Body of pancreas (tissue), 4 donors: ENCODE results near the gene PICK1. TPM values are rescaled to one million over a fixed set of nuclear protein-coding genes. Genes with fewer than 3 reads are reported as not detected.
A peak's percentile ranks its signal among the peaks of the same experiment; 100 is the strongest.
"Not testable (repeated sequence)": the region's sequence is repeated elsewhere in the genome, so short reads cannot be mapped to it uniquely, and the experiment has no call there.

Experiments
- ATAC-seq: fragments of 150-250 bp; one replicate; pipeline ENCODE4 v1.9.1; 2016
- DNase-seq, 4 donors: peaks; one replicate each; pipeline ENCODE4 v3.0.0-alpha.2; 2019
- H3K27ac ChIP-seq, 4 donors: fragments of 200-600 bp; sonication (generic); 1 replicate in 3 of 4; 2 replicates in 1 of 4; pipeline versions ENCODE4 v1.5.1 to v1.6.1; 2016 to 2019; ENCODE audit warnings: mild to moderate bottlenecking in 1 of 4, mixed read lengths in 1 of 4, moderate library complexity in 1 of 4
- H3K27me3 ChIP-seq, 2 donors: fragments of 200-600 bp; sonication (generic); one replicate each; pipeline ENCODE4 v1.6.0; 2016; ENCODE audit warnings: mild to moderate bottlenecking in 1 of 2
- H3K36me3 ChIP-seq, 2 donors: fragments of 200-600 bp; sonication (generic); replicated peaks in 1 of 2; 2 replicates each; pipeline ENCODE4 v1.5.1; 2016; ENCODE audit warnings: low read depth in 2 of 2; ENCODE audit not compliant: insufficient read depth in 1 of 2
- H3K4me1 ChIP-seq: fragments of 200-600 bp; sonication (generic); one replicate; pipeline ENCODE4 v1.6.0; 2016
- H3K4me3 ChIP-seq, 2 donors: fragments of 200-600 bp; sonication (generic); 1 replicate in 1 of 2; 2 replicates in 1 of 2; pipeline ENCODE4 v1.5.1; 2016 to 2019
- H3K9me3 ChIP-seq, 3 donors: fragments of 200-600 bp; sonication (generic); 1 replicate in 2 of 3; 2 replicates in 1 of 3; pipeline ENCODE4 v1.5.1; 2016
- CTCF ChIP-seq, 7 experiments: fragments of 450-650 bp in 4 of 7; fragments of 200-600 bp in 3 of 7; sonication (generic) in 3 of 7; IDR thresholded peaks; one replicate each; pipeline ENCODE4 v1.5.1; 2016 to 2019; ENCODE audit warnings: antibody characterized with exemption in 7 of 7
- POLR2A ChIP-seq, 3 donors: fragments of 450-650 bp; IDR thresholded peaks; one replicate each; pipeline ENCODE4 v1.6.1; 2016; ENCODE audit warnings: antibody characterized with exemption in 3 of 3, mild to moderate bottlenecking in 2 of 3
- WGBS, 2 donors: methylation state at CpG; one replicate each; pipeline ENCODE4 v1.1.5; 2017; 5-methylcytosine and 5-hydroxymethylcytosine counted together
- intact Hi-C: fragments of 100-400 bp; cut with DNase I; formaldehyde crosslinking; loops from one replicate; pipeline ENCODE4 v1.15.1; 2023
- total RNA-seq, 2 donors: library from RNA; depleted of rRNA; stranded (reverse); fragments of >200 nt; gene quantifications; one replicate each; pipeline ENCODE4 v1.1.0, GENCODE V29; 2016

The PICK1 gene
- total RNA-seq, 2 donors from 2014 or later: 39.7 to 52.4 TPM

DNA sequence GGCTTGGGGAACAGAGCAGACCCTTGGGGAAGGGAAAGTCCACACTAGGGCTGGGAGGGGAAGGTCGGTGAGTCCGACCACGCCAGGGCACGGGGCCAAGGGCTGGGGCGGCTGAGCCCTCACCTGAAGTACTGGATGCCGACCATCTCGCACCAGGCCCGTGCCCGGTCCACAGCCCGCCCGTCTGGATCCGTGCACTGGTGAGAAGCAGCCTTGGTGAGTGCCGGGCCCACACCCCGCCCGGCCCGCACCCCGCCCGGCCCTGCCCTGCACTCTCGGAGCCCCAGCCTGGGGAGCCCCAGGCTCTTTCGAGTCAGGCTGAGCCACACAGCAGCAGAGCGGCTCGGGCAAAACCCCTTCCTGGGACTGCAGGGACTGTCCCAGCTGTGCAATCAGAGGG lies 55.2 kb downstream of the PICK1 start:
- ATAC-seq (no peak), DNase-seq (no peak)
- WGBS, 2 donors: 97 to 100% methylated on average over 5 to 22 of the region's 22 CpGs
- Histone ChIP-seq H3K4me1 (peaks cover 21% of the 10 kb centered on the region), H3K9me3 (no peaks in the 10 kb centered on the region), H3K27me3 (no peaks in the 10 kb centered on the region), H3K4me3 (no peak overlapping the region), H3K27ac (no peak overlapping the region), H3K36me3 (no peaks in the 10 kb centered on the region)
- intact Hi-C loops: no loop called here
- no peak for TF ChIP-seq POLR2A (IDR thresholded peaks at IDR 0.05)
- TF ChIP-seq CTCF (IDR thresholded peaks at IDR 0.05): no peak

GRCh38 chr22:38114484-38115398 lies 57.5 kb downstream of the PICK1 start:
- H3K9me3 ChIP-seq: no peaks in the 10 kb centered on the region
- no peak overlapping the region for H3K27ac ChIP-seq
- peaks cover 7% of the 10 kb centered on the region for H3K4me1 ChIP-seq
- no peaks in the 10 kb centered on the region for H3K36me3 ChIP-seq
- intact Hi-C loops: no loop called here
- WGBS, 2 donors: 37 to 83% methylated on average over 1 to 27 of the region's 32 CpGs
- ATAC-seq: peak; percentile 84
- DNase-seq: peak; percentile 83 to 89 (median 85)
- no peaks in the 10 kb centered on the region for H3K27me3 ChIP-seq
- no peak overlapping the region for H3K4me3 ChIP-seq
- TF ChIP-seq POLR2A (IDR thresholded peaks at IDR 0.05): no peak
- peak; percentile 83 to 96 (median 86) for TF ChIP-seq CTCF (IDR thresholded peaks at IDR 0.05)

GRCh38 chr22:38115423-38116205 lies 58.4 kb downstream of the PICK1 start:
- H3K4me3 ChIP-seq: no peak overlapping the region
- DNase-seq (no peak), ATAC-seq (no peak)
- no peak for TF ChIP-seq POLR2A (IDR thresholded peaks at IDR 0.05)
- no peak for TF ChIP-seq CTCF (IDR thresholded peaks at IDR 0.05)
- intact Hi-C loops: no loop called here
- no peaks in the 10 kb centered on the region for H3K36me3 ChIP-seq
- 96% methylated on average over 31 of the region's 31 CpGs; no CpG with 5 or more reads in 1 of the 2 donors for WGBS, 2 donors
- no peak overlapping the region for H3K27ac ChIP-seq
- H3K27me3 ChIP-seq: no peaks in the 10 kb centered on the region
- H3K4me1 ChIP-seq: peaks cover 7% of the 10 kb centered on the region
- H3K9me3 ChIP-seq: no peaks in the 10 kb centered on the region

DNA sequence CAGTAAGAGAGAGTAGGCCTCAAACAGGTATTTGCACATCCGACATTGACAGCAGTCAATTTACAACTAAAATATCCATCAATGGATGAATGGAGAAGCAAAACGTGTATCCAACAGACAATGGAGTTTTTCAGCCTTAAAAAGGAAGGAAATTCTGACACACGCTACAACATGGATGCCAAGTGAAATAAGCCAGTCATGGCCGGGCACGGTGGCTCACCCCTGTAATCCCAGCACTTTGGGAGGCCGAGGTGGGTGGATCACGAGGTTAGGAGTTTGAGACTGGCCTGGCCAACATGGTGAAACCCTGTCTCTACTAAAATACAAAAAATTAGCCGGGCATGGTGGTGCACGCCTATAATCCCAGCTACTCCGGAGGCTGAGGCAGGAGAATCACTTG lies 60.4 kb downstream of the PICK1 start:
- H3K27me3 ChIP-seq, intact Hi-C loops, H3K4me3 ChIP-seq, DNase-seq, H3K27ac ChIP-seq, H3K4me1 ChIP-seq, ATAC-seq, H3K9me3 ChIP-seq, H3K36me3 ChIP-seq: not testable (repeated sequence)
- 89 to 93% methylated on average over 10 of the region's 10 CpGs for WGBS, 2 donors

GRCh38 chr22:38118182-38118581 lies 61.0 kb downstream of the PICK1 start:
- Histone ChIP-seq H3K4me1 (peaks cover 7% of the 10 kb centered on the region), H3K27ac (no peak overlapping the region), H3K36me3 (no peaks in the 10 kb centered on the region), H3K4me3 (no peak overlapping the region), H3K27me3 (no peaks in the 10 kb centered on the region), H3K9me3 (no peaks in the 10 kb centered on the region)
- TF ChIP-seq CTCF (IDR thresholded peaks at IDR 0.05) (no peak), POLR2A (IDR thresholded peaks at IDR 0.05) (no peak)
- ATAC-seq (no peak), DNase-seq (no peak)
- intact Hi-C loops: no loop called here
- WGBS, 2 donors: 82 to 91% methylated on average over 3 of the region's 3 CpGs

DNA sequence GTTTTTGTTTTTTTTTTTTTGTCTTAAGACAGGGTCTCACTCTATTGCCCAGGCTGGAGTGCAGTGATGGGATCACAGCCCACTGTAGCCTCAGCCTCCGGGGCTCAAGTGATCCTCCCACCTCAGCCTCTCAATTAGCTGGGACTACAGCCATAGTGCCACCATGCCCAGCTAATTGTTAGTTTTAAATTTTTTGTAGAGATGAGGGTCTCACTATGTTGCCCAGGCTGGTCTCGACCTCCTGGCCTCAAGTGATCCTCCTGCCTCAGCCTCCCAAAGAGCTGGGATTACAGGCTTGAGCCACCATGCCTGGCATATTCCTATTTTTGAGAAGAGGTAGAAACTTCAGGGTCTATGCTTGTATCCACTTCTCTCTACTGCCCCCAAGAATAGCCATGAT lies 61.5 kb downstream of the PICK1 start:
- DNase-seq, H3K9me3 ChIP-seq, H3K4me1 ChIP-seq, H3K4me3 ChIP-seq, intact Hi-C loops, ATAC-seq, H3K36me3 ChIP-seq, H3K27me3 ChIP-seq, H3K27ac ChIP-seq: not testable (repeated sequence)
- 91 to 96% methylated on average over 2 of the region's 2 CpGs for WGBS, 2 donors
